ENCODE data around the gene PCDHA6. TPM values are rescaled to one million over a fixed set of nuclear protein-coding genes. Genes with fewer than 3 reads are reported as not detected.

Gene PCDHA6
- total and polyA plus RNA-seq, 10 of the 15 experiments (the other 5 are each of a cell fraction or from before 2014, with no cell fraction given) = 0.09 TPM; not detected in 9

- RAD21 ChIA-PET (ENCODE audit: unreplicated experiment) = no interaction called here
- BruUV-seq (replicated peaks) = no TSS peak
- CTCF ChIA-PET = interaction anchor here (0.7 to 2.0 kb wide), 3 partner anchors 9 to 23 kb away, joined by 3 to 5 read pairs (median 3); no protein-coding TSS in a partner anchor
- Histone ChIP-seq H3K36me3 (ENCODE audit: control insufficient read depth in 2 of 2, insufficient read depth in 2 of 2, low read length in 1 of 2) (no peaks in the 10 kb centered on the region), H3K79me2 (ENCODE audit: control insufficient read depth, insufficient read depth, low read length) (no peaks in the 10 kb centered on the region), H3K4me1 (ENCODE audit: control insufficient read depth, insufficient read depth, low read length) (no peaks in the 10 kb centered on the region), H4K20me1 (ENCODE audit: control insufficient read depth, insufficient read depth) (no peaks in the 10 kb centered on the region), H2AFZ (ENCODE audit: control insufficient read depth, low read depth, low read length) (no peak overlapping the region), H3K4me2 (ENCODE audit: control insufficient read depth, insufficient read depth) (no peak overlapping the region), H3K9me3 (replicated peaks; ENCODE audit: control insufficient read depth, insufficient read depth, low read length) (no peaks in the 10 kb centered on the region; the same call in 2 of the 3 replicates), H3K4me3 (no peak overlapping the region), H3K9ac (ENCODE audit: control insufficient read depth, insufficient read depth, low read length) (no peak overlapping the region), H3K27me3 (replicated peaks in 1 of 2; ENCODE audit: control insufficient read depth in 2 of 2, insufficient read depth in 2 of 2, low read length in 1 of 2) (no peaks in the 10 kb centered on the region), H3K27ac (ENCODE audit: control insufficient read depth, insufficient read depth) (no peak overlapping the region)
- no peak for ATAC-seq
- POLR2A ChIA-PET = no interaction called here
- no peak for DNase-seq (ENCODE audit: low read depth, low spot score)
- in situ Hi-C loops (cut with MboI) (loop anchor here (25.0 kb wide), 1 partner anchor 740 kb away; no protein-coding TSS in a partner anchor), intact Hi-C loops (cut with micrococcal nuclease; ENCODE audit: unreplicated experiment) (no loop called here)
- TF ChIP-seq WRNIP1 (IDR thresholded peaks at IDR 0.05; ENCODE audit: borderline replicate concordance, low read depth, low read length) = no peak
- no peak for TF ChIP-seq FOXM1 (IDR thresholded peaks at IDR 0.05; ENCODE audit: low read depth, low read length)
- TF ChIP-seq MXI1 (IDR thresholded peaks at IDR 0.05; ENCODE audit: low read depth, low read length) = no peak
- no peak for TF ChIP-seq SMAD5 (IDR thresholded peaks at IDR 0.05; ENCODE audit: low read depth)
- TF ChIP-seq HDAC2 (IDR thresholded peaks at IDR 0.05) = no peak
- TF ChIP-seq MEF2A (IDR thresholded peaks at IDR 0.05; ENCODE audit: insufficient read depth, low read depth, low read length) = no peak
- no peak for TF ChIP-seq EED (IDR thresholded peaks at IDR 0.05; ENCODE audit: low read depth)
- TF ChIP-seq, protein P1, sequence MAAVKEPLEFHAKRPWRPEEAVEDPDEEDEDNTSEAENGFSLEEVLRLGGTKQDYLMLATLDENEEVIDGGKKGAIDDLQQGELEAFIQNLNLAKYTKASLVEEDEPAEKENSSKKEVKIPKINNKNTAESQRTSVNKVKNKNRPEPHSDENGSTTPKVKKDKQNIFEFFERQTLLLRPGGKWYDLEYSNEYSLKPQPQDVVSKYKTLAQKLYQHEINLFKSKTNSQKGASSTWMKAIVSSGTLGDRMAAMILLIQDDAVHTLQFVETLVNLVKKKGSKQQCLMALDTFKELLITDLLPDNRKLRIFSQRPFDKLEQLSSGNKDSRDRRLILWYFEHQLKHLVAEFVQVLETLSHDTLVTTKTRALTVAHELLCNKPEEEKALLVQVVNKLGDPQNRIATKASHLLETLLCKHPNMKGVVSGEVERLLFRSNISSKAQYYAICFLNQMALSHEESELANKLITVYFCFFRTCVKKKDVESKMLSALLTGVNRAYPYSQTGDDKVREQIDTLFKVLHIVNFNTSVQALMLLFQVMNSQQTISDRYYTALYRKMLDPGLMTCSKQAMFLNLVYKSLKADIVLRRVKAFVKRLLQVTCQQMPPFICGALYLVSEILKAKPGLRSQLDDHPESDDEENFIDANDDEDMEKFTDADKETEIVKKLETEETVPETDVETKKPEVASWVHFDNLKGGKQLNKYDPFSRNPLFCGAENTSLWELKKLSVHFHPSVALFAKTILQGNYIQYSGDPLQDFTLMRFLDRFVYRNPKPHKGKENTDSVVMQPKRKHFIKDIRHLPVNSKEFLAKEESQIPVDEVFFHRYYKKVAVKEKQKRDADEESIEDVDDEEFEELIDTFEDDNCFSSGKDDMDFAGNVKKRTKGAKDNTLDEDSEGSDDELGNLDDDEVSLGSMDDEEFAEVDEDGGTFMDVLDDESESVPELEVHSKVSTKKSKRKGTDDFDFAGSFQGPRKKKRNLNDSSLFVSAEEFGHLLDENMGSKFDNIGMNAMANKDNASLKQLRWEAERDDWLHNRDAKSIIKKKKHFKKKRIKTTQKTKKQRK (IDR thresholded peaks at IDR 0.05; ENCODE audit: low read depth, low read length) = no peak
- no peak for TF ChIP-seq NKRF (conservative IDR thresholded peaks at IDR 0.05)
- TF ChIP-seq E2F8 (IDR thresholded peaks at IDR 0.05; ENCODE audit: low read depth, partially characterized antibody) = no peak
- no peak for TF ChIP-seq SMARCA5 (IDR thresholded peaks at IDR 0.05)
- TF ChIP-seq, protein P2, sequence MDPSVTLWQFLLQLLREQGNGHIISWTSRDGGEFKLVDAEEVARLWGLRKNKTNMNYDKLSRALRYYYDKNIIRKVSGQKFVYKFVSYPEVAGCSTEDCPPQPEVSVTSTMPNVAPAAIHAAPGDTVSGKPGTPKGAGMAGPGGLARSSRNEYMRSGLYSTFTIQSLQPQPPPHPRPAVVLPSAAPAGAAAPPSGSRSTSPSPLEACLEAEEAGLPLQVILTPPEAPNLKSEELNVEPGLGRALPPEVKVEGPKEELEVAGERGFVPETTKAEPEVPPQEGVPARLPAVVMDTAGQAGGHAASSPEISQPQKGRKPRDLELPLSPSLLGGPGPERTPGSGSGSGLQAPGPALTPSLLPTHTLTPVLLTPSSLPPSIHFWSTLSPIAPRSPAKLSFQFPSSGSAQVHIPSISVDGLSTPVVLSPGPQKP (IDR thresholded peaks at IDR 0.05; ENCODE audit: low read depth, low read length) = no peak
- TF ChIP-seq CEBPB (IDR thresholded peaks at IDR 0.05; ENCODE audit: borderline replicate concordance in 1 of 2, low read depth in 2 of 2, low read length in 2 of 2) = no peak
- WGBS (ENCODE audit: insufficient coverage, insufficient replicate concordance, low lambda C conversion rate, missing lambda C conversion rate) = 31% methylated on average over 6 of the region's 6 CpGs
- FAIRE-seq = no peak
- SMC1A ChIA-PET (ENCODE audit: uncharacterized antibody, unreplicated experiment) = no interaction called here
These were observed 5.5 kb upstream of the PCDHA6 start for GRCh38 chr5:140822281-140822629.

Data from GM12878 (cell line).